HG02840 (cell line): ENCODE measurements around the gene GTPBP1.

ENCODE experiments used
- ATAC-seq: cut with Tn5 transposase; IDR thresholded peaks from one replicate; pipeline ENCODE4 v1.9.1; 2021; ENCODE audit warnings: mild to moderate bottlenecking, moderate library complexity, moderate number of reproducible peaks; ENCODE audit not compliant: unreplicated experiment, low FRiP score

The GTPBP1 gene

DNA sequence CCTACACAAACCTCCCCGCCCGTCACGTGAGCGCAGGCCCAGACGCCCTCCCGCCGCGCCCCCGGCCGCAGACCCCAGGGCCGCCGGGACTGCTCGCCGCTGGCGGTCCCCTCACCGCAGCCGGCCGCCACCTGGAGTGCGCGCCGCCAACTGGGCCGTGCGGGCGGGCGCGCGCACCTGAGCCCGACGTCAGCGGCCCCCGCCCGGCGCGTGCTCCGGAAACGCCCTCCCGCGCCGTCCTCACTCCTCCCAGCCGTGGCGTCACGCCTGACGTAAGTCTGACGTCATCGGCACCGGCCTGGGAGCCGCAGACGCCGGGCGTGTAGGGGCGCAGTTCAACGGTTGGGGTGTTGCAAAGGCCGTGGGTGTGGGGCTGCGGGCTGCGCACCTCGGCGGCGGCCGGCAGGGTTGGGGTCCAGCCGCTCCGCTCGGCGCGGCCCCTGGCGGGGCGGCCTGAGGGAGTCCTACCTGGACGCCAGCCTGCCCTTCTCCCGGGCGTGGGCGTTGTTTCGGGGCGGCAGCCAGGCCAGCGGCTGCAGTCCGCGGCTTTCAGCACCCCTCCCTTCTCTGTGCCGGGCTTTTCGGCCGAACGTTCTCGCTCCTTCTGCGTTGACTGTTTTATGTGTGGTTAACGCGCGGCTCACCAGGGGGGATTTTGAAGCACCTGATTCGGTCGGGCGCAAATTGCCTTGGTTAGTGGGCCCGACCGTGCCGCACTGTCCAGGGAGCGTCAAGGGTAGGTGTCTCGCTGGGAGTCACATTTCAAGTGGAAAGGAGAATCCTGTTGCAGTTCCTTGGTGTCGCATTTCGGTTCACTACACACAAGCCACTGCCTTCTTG lies 4.7 kb upstream of the GTPBP1 start, which contains the start of gene JOSD1:
Gene JOSD1, minus strand, starts transcription at position 155 of the 840 bp plus-strand sequence. CDS start 956 bp downstream, outside the sequence.
- ATAC-seq: peak; percentile 40

DNA sequence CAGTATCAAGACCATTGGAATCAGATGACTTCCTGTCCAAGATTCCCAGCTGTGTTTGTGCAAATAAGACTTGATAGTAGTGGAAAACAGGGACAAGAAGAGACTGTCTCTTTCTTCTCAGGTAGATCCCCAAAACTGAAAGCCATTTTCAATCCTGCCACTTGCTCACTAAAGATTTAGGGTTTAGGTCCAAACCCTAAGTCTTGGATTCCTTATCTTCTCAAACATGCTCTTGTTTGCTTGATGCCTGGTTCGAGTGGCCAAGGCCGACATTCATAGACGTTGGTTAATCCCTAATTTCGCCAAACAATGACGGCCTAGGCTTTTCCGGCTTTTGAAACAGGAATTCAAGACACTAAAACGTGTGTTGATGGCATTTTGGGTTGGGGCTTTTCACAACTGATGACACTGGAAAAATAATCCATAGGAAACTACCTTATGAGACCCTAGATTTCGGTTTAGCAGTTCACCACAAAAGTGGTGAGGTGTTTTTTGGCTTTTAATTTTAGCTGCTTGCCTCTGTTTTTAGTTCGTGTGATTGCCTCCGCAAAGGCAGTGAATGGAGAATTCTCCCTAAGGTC lies 1.0 kb upstream of the GTPBP1 start:
- no peak for ATAC-seq

DNA sequence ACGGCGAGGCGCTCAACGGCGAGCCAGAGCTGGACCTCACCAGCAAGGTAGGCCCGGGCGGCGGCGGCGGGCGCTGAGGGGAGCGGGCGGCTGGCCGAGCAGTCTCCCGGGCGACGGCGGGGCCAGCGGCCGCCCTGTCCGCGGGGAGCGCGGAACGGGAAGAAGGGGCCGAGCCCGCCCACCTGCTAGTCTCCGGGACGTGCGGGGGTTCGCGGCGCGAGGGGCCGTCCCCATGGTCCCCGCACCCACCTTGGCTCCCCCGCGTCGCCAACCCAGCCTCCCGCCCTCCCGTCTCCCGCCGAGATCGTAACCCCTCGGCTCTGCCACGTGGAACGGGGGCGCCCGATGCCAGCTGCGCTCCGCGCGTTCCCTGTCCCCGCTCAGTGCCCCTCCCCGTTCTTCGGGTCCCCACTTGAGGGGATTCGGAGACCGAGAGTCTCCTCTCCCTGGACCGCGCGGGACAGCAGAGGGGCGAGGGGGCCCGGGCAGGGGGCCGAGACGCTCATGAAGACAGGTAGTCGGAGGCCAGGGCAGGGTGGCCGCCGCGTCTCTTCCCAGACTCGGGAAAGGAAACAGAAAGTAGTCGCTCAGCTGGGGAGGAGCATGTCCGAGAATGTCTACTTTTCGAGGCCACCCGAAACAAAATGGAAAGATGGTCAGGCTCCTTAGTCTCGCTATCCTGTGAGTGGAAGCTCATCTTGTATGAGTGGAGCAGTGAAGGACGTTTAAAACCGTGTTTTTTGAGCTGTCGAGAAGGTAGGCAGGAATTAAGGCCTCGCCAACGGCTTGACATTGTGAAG lies 557 bp downstream of the GTPBP1 start:
- ATAC-seq: peak; percentile 3

DNA sequence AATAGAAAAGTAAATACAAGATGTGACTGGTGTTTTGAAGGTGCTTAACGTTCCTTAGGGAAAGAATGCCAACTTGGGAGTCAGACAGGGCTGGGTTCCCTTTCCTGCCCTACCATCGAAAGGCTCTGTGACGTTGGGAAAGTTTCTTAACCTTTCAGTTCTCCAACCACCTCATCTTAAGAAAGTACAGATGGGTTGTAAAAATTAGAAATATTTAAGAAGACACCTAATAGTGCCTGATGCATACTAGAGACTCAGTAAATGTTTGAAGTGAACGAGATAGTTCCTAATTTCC lies 1.1 kb downstream of the GTPBP1 start:
- ATAC-seq: no peak

DNA sequence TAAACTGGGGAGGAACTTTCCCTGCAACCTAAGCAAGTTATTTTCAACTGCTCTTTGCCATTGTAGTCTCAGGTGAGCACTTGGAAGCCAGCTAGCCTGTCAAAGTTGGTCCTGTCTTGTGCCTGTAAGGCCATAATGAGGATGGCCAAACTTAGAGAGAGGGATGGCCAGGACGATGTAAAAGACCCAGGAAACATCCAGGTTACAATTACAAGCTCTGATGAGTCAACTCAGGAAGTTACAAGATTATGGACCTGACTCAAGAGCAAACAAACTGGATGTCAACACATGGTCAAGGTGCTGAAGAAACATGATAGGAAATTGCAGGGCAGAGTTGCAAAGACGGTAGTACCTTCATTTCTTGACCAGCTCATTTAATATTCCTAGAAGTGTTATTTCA lies 1.6 kb downstream of the GTPBP1 start:
- ATAC-seq: no peak

DNA sequence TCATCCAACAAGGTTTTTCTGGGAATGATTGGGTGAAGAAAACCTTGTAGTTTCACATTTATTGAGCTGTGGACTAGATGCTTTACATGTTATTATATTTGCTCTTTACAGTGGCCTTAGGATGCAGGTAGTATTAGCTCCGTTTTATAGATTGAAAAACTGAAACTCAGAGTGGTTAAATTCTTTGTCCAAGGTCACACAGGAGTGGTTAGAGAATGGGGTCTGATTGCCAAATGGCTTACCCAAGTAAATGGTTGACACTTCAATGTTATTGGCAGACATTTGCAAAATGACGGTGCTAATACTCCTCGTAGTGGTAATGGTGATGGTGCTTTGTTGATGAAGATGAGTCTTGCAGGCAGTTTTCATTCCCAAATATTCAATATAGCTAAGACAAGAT lies 2.2 kb downstream of the GTPBP1 start:
- no peak for ATAC-seq

DNA sequence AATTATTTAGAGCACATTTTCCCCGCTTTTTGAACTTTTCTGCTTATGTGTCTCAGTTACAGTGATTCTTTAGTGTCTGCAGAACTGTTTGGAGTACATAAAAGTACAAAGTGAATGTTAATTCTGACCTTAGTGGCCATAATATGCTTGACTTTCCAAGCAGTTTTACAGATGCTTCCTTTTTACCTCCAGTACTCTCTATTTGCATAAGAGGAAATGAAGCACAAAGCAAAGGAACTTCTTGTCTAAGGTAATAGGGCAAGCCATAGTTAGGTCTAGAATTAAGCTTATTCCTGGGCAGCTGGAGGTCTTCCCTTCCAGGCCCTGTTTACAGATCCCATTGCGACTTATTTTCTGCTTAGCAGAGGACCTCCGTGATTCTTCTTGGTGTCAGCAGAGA lies 3.6 kb downstream of the GTPBP1 start:
- no peak for ATAC-seq

DNA sequence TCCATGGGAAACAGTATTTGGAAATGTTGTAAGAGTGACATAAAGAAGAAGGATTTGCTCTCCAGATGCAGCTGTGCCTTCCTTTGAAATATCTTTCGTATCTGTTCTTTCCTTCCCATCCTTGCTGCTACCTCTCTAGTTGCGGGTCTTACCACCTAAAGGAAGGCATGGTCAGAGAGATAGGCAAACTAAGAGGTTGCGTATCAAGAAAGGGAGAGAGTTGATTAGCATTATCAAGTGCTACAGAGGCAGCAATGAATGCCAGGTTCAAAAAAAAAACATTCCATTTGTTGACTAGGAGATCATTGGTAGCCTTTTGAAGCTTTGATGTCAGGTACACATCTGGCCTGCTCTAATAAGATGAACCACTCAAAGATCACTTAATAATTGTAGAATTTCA lies 4.6 kb downstream of the GTPBP1 start:
- ATAC-seq: no peak

DNA sequence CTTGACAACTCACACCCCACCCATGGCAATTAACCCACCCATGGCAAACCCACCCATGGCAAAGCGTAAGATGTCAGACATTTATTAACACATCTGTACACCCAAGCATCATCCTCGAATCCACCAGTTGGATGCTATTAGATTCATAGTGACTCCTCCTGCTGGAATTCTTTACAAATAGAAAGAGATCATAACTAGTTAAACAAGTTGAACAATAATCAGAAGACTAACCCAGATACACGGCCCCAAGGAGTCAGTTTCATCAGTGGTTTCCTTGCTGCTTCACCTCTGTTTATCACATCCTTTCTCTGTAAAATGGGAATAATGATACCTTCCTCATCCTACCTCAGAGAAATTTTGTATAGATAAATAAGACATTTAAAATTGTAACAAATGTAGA lies 5.1 kb downstream of the GTPBP1 start:
- no peak for ATAC-seq

DNA sequence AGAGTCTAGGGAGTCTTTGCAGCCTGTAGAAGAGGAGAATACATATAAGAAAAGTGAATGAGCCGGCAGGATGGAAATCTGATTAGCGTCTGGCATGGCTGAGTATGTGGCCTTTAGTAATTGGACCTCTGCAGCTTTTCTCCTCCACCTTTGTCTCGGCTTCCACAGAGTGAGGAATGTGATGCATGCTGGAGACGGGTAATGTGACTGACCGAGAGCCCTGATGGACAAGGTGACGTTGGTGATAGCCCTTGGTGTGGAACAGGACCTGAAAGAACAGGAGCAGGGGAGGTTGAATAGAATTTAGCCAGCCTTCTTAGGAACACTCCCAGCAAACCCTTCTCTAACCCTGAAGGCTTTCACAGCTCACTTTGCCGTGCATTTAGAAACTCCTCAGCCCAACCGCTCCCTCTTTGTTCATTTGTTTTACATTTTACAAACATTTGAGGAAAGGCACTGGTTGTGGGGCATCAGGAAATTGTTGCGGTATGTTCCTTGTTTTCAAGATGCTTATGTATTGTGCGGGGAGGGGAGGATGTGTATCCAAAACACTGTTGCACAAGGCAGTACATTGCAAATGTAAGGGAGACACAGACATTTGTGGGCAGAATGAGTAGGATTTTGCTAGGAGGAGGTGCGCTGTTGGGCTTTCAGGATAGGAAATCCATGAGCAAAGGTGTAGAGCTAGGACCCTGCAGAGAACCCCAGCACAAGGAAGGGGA lies 6.9 kb downstream of the GTPBP1 start:
- no peak for ATAC-seq

DNA sequence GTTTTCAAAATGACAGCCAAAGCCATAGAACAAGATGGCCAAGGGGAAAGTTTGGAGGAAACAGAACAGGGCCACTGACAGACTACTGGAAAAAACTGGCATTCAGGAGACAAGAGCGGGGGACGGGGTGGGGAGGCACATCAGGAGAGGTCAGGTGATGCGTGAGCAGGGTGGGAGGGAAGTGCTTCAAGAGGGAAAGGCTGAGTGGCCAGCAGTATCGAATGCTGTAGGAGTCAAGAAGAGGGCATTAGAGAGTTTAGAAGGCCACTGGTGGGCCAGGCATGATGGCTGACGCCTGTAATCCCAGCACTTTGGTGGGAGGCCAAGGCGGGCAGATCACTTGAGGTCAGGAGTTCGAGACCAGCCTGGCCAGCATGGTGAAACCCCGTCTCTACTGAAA lies 8.2 kb downstream of the GTPBP1 start:
- ATAC-seq: no peak

DNA sequence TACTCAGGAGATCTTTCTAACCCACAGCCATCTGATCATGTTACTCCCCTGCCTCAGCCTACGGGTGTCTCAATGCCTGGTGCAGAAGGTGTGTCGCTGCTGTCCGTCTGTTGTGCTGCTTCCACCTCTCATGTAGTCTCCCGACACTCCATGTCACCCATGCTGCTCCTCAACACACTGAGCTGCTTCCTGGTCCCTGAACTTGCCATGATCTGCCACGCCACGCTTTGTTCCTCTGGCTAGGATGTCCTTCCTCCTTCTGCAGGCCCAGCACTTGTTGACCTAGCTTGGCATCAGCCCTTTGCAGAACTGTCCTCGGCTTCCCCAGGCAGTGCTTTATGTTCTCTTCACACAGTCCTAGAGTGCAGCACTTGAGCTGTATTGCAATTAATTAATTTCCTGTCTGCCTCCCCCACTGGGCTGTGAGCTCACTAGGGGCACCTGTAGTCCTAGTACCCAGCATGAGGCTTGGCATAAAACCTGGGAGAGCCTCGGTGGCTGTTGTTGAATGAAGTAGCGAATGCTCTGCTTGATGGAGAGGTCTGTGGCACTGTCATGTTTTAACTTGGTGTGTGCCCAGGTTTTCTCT lies 9.5 kb downstream of the GTPBP1 start:
- ATAC-seq: no peak

DNA sequence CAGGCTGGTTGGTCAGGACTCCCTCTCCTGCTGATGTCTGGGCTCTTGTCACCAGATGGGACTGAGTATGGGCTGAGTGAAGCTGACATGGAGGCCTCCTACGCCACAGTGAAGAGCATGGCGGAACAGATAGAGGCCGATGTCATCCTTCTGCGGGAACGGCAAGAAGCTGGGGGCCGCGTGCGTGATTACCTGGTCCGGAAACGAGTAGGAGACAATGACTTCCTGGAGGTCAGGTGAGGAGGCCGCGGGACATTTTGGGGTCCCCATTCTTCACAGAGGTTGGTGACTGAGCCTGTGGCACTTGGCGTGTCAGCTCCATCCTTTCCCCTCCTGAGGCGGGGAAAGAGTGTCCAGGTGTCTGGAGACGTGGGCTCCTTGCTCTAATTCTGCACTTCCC lies 10.1 kb downstream of the GTPBP1 start:
- ATAC-seq: no peak

DNA sequence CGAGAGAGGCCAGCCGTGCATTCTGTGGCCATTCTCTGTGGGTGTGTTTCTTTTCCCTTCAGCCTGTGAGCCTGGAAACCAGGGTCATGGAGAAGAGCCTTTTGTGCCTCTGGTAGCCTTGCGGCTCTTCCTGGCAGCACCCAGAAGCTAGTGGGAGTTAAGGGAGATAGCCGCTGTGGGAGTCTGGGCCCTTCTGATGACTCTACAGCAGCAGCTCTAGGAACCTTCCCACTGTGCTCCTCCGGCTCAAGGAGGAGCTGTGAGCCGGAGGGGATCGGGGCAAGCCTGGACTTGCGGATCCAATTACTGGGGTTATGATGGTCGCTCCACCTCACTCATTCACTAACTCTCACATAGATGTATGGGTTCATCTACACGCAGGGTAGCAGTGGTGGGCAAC lies 10.5 kb downstream of the GTPBP1 start:
- ATAC-seq: no peak

DNA sequence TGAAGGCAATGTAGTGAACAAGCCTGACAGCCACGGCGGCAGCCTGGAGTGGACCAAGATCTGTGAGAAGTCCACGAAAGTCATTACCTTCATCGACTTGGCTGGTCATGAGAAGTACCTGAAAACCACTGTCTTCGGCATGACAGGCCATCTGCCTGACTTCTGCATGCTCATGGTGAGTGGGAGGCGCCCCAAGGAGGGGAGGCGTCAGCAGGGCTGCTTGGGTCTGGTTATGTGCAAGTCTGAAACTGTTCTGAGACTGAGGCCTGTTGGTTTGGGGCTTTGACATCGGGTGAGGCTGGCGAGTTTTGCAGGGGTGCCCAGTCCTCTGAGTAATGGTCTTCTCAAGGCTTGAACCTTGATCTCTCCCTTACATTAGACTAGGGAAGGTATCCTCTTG lies 11.1 kb downstream of the GTPBP1 start:
- ATAC-seq: no peak

DNA sequence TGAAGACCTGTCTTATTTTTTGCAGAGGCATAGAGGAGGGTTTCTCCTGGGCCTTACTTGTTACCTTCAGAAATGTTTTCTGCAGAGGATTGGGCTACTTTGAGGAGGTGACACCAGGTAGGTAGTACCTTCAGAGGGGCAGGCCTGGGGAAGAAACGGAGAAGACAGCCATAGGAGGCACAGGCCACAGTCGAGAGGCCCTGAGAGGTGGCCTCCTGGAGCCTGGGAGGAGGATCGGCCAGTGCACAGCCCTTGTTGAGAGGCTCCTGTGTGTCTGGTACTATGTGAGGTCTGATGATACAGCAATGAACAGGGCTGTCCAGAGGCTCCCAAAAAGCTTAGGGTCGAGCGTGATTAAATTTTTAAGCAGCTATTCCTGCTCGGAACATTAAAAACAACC lies 11.5 kb downstream of the GTPBP1 start:
- ATAC-seq: no peak

DNA sequence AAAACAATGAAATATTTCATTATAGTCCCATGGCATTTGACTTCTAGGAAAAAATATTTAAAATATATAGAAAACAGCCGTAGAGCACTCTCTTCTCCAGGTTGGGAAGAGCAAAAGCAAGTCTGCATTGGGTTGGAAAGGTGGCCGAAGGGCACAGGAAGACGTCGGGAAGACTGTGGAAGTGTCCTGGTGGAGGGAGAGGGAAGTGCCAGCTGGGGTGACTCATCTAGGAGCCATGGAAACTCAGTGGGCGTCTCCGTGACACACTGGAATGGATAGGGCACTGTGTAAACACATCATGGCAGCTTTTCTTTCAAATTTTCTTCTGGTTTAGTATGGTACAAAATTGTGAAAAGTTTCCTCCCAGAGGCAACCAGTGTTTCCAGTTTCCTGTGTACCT lies 12.7 kb downstream of the GTPBP1 start:
- no peak for ATAC-seq

DNA sequence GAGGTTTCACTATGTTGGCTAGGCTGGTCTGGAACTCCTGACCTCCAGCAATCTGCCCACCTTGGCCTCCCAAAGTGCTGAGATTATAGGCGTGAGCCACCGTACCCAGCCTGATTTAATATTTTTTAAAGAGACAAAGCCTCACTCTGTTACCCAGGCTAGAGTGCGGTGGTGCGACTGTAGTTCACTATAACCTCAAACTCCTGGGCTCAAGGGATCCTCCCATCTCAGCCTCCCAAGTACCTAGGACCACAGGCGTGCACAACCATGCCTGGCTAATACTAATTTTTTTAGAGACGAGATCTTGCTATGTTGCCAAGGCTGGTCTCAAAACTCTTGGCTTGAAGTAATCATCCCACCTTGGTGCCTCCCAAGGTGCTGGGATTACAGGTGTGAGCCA lies 13.5 kb downstream of the GTPBP1 start:
- no peak for ATAC-seq

DNA sequence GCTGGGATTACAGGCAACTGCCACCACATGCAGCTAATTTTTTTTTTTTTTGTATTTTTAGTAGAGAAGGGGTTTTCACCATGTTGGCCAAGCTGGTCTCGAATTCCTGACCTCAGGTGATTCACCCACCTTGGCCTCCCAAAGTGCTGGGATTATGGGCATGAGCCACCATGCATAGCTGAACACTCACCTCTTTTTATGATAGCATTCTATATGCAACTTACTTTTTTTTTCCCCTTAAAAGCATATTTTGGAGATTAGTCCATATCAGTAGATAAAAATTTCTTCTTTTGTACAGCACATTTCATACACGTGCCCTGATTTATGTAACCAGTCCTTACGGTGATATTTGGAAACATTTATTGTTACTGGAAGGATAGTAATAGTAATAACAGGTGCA lies 14.6 kb downstream of the GTPBP1 start:
- no peak for ATAC-seq

DNA sequence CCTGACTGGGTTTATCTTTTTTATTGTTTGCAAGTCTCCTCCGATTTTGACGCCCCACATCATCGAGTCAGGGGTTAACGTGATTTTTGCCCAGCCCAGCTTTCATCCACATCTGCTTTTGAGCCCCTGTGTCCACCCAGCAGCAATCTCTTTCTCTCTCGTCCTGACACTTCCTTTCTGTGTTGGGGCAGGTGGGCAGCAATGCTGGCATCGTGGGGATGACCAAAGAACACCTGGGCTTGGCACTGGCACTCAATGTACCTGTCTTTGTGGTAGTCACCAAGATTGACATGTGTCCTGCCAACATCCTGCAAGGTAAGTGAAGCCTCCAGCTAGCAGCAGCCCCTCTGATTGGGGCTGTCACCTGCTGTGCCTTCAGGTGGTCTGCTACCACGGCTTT lies 15.8 kb downstream of the GTPBP1 start:
- ATAC-seq: no peak

DNA sequence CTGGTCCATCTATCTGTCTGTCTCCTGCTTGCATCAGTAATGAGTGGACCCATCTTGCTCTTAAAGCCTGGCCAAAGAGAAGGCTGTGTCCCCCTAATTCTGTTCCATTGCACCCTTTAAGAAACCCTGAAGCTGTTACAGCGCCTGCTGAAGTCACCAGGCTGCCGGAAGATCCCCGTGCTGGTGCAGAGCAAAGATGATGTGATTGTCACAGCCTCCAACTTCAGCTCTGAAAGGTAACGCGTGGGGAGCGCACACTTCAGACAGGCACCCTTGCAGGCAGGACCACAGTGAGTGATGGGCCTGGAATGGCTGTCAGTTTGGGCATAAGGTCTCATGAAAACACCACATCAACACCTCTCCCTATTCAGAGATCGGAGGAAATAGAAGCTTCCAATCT lies 18.4 kb downstream of the GTPBP1 start:
- no peak for ATAC-seq
